ENCODE data around the gene CHAF1A.

Gene CHAF1A

DNA sequence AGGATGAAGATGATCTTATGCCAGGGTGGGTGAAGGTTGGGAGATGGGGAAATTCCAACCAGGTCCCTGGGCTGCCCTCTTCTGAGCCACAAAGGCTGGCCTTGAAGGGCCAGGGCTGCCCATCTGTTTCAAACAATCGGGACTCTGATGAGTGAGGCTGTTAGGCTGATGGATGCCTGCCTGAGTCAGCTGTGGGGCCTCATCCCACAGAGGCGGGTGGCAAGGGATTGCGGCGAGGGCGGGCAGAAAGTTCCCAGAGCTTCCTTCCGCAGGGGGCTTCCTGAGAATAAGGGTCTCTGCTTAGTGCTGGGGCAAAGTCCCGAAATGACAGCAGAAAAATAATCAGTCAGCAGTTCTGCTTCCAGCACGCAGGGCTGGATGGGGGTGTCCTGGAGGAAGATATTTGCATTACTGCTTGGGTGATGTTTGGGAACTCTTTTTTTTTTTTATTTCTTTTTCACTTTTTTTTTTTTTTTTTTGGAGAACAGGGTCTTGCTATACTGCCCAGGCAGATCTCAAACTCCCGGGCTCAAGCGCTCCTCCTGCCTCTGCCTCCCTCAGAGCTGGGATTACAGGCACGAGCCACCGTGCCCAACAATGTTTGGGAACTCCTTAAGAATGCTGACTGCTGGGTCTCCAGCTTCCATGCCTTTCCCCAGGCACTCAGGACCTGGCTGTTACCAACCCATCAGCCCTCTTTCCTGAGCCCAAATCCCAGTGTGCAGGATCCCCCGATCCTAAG, 16.2 kb upstream of the CHAF1A start:
- TF ChIP-seq, protein P1, sequence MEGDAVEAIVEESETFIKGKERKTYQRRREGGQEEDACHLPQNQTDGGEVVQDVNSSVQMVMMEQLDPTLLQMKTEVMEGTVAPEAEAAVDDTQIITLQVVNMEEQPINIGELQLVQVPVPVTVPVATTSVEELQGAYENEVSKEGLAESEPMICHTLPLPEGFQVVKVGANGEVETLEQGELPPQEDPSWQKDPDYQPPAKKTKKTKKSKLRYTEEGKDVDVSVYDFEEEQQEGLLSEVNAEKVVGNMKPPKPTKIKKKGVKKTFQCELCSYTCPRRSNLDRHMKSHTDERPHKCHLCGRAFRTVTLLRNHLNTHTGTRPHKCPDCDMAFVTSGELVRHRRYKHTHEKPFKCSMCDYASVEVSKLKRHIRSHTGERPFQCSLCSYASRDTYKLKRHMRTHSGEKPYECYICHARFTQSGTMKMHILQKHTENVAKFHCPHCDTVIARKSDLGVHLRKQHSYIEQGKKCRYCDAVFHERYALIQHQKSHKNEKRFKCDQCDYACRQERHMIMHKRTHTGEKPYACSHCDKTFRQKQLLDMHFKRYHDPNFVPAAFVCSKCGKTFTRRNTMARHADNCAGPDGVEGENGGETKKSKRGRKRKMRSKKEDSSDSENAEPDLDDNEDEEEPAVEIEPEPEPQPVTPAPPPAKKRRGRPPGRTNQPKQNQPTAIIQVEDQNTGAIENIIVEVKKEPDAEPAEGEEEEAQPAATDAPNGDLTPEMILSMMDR (IDR thresholded peaks at IDR 0.05; ENCODE audit: extremely low read depth, missing control alignments): no peak
- DNase-seq (ENCODE audit: low spot score): no peak

DNA sequence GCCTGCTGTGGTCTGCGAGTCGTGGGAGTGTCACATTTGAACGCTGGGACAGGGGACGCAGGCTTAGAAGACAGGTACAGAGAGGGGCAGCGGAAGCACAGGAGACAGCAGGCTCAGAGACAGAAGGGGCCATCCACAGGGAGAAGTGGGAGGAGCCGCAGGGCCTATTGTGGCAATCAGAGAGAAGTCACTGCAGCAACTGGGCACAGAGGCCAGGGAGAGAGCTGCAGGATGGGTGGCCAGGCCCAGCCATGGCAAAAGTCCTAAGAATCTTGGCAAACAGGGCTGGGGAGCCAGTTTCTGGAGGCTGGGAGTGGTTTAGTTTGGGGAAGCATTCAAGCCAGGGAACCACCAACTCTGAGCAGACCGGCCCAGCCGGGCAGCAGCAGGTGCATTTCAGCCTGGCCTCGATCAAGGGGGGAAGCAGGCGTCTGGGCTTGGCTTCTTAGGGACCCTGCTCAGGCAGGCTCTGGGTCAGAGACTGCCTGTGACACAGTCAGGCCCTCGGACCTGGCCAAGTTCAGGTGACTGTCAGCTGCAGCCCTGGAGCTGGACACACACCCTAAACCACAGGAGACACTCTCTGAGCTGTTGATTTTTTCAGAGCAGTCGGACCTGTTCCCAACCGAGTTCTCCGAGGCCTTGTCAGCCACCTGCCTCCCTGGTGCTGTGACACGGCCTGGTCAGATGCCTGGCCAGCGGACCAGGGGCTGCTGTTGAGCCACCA, 13.9 kb upstream of the CHAF1A start:
- TF ChIP-seq, protein P1 (IDR thresholded peaks at IDR 0.05; ENCODE audit: extremely low read depth, missing control alignments): no peak
- DNase-seq (ENCODE audit: low spot score): no peak

DNA sequence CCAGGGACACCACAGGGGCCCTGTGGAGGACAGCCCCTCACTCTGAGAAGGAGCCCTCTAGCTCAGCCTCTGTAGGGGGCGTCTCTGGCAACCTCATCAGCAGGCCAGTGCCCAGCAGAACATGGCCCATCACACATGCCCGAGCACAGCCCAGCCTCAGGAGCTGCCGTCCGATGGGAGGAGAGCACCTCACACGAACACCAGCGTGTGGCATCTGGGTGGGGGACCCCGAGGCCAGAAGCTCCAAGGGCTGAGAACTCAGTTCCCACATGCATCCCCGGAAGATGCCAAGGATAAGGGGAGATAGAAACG, 13.4 kb upstream of the CHAF1A start:
- TF ChIP-seq, protein P1 (IDR thresholded peaks at IDR 0.05; ENCODE audit: extremely low read depth, missing control alignments): no peak
- no peak for DNase-seq (ENCODE audit: low spot score)

- TF ChIP-seq, protein P1 (IDR thresholded peaks at IDR 0.05; ENCODE audit: extremely low read depth, missing control alignments): no peak
- no peak for DNase-seq (ENCODE audit: low spot score)
Measured at GRCh38 chr19:4389511-4390016, 12.9 kb upstream of the CHAF1A start.

DNA sequence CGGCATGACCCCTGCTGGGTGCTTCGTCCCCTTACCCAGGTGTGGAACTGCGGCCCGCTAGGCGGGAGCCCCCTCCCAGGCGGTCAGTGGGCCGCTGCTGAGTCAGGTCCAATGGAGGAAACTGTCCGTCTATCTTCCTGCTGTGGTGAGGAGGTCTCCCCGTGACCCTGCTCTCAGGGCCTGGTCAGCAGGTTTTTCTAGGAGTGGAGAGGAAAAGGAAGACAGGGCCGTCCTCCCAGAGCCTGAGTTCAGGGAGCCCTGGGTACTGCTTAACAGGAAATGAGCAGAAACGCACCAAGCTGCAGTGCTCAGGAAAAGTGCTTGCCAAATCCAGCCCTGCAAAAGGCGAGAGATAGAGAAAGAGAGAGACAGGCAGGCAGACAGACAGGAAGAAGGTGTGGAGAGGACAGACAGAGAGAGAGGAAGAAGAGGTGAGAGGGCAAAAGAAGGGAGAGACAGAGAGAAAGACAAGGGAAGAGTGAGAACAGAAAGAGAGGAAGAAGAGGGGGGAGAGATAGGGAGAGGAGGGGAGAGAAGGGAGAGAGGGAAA, 12.3 kb upstream of the CHAF1A start:
- TF ChIP-seq, protein P1 (IDR thresholded peaks at IDR 0.05; ENCODE audit: extremely low read depth, missing control alignments): no peak
- no peak for DNase-seq (ENCODE audit: low spot score)

GRCh38 chr19:4390567-4391305, 11.7 kb upstream of the CHAF1A start:
- DNase-seq (ENCODE audit: low spot score): no peak
- TF ChIP-seq, protein P1 (IDR thresholded peaks at IDR 0.05; ENCODE audit: extremely low read depth, missing control alignments): no peak
